SW480 (cell line): ENCODE results near the gene DNTTIP2.
"Not testable (repeated sequence)": the region's sequence is repeated elsewhere in the genome, so short reads cannot be mapped to it uniquely, and the experiment has no call there.

ENCODE experiments used
- DNase-seq: peaks from one replicate; pipeline ENCODE4 v3.0.0-alpha.2; 2016; ENCODE audit warnings: low spot score

DNTTIP2 gene

GRCh38 chr1:93841771-93842170 is 37.2 kb downstream of the DNTTIP2 start:
- DNase-seq: no peak

GRCh38 chr1:93840956-93841482 is 38.0 kb downstream of the DNTTIP2 start:
- no peak for DNase-seq

DNA sequence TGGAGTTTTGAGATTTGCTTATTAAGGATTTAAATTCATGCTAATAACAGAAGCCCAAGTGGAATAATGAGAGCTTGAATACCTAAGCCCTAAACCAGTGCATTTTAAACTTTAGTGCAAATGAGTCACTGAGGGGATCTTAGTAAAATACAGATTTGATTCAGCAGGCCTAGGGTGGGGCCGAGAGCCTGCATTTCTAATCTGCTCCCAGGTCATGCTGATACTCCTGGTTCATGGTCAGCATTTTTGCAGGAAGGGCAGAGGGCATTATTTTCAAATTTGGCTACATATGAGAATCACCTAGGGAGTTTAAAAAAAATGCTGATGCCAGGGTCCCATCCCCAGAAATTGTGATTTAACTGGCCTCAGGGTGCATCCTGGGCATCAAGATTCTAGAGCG is 39.3 kb downstream of the DNTTIP2 start:
- no peak for DNase-seq

- DNase-seq: no peak
These were observed 39.7 kb downstream of the DNTTIP2 start for GRCh38 chr1:93839307-93839706.

DNA sequence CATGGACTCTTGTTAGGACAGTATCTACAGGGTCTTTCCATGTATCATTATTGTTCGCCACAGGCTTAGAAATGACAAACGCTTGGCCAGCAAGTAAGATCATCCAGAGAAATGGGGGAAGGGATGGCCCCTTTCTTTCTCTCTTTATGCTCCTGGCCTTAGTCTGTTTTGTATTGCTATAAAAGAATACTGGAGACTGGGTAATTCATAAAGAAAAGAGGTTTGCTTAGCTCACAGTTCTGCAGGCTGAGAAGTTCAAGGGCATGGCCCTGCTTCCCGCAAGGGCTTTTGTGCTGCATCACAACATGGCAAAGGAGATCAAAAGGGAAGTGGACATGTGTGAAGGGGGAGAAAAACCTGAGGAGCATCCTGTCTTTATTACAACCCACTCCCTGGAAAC is 41.0 kb downstream of the DNTTIP2 start:
- DNase-seq: no peak

DNA sequence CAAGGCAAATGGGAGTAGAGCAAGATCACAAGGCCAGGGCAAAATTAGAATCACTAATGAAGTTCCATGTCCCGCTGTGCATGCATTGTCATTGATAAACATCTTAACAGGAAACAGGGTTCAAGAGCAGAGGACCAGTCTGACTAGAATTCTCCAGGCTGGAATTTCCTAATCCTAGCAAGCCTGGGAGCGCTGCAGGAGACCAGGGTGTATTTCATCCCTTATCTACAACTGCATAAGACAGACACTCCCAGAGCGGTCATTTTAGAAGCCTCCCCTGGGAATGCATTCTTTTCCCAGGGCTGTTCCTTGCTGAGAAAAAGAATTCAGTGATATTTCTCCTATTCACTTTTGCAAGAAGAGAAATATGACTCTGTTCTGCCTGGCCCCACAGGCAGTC is 45.7 kb downstream of the DNTTIP2 start:
- DNase-seq: not testable (repeated sequence)

GRCh38 chr1:93829061-93829460 is 49.9 kb downstream of the DNTTIP2 start:
- no peak for DNase-seq

DNA sequence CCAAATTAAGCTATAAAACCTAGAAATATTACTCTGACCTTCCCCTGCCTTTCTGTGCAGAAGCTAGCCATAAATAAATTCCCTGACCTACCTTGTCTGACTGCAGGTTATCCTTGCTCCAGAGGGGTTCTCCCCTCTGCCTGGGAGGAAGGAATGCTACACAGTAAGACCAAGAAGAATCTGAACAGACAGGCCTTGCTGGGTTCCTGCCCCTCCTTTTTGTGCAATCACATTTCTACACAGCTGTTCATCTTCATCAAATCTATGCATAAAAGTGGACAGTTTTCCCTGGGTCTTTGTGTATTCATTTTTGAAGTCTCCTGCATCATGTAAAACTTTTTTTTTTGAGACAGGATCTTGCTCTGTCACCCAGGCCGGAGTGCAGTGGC is 50.6 kb downstream of the DNTTIP2 start:
- DNase-seq: no peak

DNA sequence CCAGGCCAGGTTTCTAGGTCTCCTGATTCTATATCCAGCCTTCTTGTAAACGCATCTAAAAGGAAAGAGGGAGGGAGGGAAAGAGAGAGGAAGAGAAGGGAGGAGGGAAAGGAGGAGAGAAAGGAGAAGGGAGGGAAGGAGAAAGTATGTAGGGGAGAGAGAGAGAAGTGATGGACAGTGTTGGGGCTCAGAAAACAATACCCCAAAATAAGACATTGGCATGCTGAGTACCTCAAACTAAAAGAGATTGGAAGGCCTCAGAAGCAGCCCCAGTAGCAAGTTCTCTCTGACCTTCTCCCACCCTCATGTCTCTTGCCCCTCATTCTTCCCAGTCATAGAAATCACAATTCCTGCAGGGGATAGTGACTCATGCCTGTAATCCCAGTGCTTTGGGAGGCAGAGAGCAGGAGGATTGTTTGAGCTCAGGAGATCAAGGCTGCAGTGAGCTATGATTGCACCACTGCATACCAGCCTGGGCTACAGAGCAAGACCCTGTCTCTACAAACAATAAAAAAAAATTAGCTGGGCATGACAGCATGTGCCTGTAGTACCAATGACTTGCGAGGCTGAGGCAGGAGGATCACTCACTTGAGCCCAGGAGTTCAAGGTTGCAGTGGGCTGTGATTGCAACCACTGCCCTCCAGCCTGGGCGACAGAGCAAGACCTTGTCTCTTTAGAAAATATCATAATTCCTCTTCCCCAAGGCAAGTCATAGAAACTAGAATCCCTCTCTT is 51.2 kb downstream of the DNTTIP2 start:
- no peak for DNase-seq

- no peak for DNase-seq
These were observed 51.9 kb downstream of the DNTTIP2 start for GRCh38 chr1:93827128-93827527.

- no peak for DNase-seq
These were observed 54.2 kb downstream of the DNTTIP2 start for GRCh38 chr1:93824834-93825233.

DNA sequence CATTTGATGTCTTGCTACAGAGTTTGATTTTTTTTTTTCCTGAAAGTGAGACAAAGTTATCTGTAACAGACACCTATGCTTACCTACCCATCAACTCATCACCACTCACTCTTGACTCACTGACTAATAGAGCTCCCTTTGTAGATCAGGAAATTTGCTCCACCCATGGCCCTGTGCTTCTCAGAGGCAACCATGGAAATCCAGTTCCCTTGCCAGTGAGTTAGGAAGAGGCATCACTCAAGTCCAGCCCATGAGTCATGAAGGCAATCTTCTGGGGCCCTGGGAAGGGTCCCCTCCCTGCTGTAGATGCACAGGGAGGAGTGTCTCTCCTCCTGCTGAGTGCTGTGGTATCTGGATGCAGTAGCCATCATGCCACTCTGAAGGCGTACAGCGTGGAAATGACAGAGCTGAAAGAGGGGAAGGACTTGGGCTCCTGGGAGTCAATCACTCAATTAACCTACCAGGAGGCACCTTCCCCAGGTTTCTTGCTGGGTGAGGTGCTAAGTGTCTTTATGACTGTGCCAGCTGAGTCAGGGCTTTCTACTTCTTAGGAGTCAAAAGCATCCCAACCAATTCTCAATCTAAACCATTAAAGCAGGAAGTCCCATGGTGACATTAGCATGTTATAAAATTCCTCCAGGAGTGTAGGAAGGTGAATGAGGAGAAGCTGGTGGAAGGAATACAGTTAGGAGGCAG is 56.1 kb downstream of the DNTTIP2 start:
- no peak for DNase-seq

- no peak for DNase-seq
These were observed 57.4 kb downstream of the DNTTIP2 start for GRCh38 chr1:93821423-93822144.

- DNase-seq: no peak
These were observed 58.2 kb downstream of the DNTTIP2 start for GRCh38 chr1:93820554-93821422.

DNA sequence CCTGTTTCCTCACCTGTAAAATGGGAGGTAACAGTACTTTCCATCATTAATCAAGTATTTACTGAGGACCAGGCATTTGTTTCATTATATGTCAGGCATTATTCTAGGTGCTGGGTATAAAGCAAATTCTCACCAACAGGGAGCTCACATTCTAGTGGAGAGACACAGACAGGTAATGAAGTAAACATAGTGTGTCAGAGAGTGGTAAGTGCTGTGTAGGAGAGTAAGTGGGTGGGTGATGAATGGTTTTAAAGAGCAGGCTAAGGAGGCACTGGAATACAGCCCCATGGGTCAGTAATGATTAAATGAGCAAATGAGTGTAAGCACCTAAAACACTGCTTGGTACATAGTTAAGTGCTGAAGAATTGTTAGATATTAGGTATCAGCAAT is 60.4 kb downstream of the DNTTIP2 start:
- no peak for DNase-seq

DNA sequence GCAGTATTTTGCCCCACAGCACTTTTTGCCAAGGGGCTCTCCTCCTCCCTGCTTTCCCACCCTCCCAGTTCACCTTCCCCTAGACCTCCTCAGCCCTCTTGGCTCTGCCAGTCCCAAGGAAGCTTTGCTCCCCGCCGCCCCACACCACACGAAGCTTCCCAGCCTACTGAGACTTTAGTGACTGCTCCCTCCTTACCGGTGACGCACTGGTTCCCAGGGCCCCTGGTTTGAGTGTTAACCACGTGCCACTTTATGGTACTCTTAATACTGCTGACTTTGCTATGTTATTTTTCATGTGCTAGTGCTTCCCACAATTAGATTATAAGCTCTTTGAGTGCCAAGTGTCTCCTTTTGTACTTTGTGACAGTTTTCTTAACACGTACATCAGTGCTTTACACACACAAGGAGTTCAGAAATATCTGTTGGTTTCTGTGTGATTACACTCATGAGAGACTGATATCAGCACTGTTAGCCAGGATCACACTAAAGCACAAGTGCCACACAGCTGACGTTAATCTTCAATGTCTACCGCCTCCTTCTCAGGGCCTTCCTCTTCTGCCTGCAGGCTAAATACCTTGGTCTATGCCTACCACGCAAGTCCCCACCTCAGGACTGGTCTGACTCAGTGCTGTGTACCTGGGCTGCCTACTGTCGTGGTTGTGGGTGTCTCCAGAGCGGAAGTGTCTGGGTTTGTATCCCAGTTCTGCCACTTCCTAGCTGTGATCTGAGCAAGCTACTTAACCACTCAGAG is 61.0 kb downstream of the DNTTIP2 start:
- no peak for DNase-seq

- no peak for DNase-seq
These were observed 61.9 kb downstream of the DNTTIP2 start for GRCh38 chr1:93816970-93817678.
